AG10803 (cell line): ENCODE data around the gene PLAAT2.
"Not testable (repeated sequence)": the region's sequence is repeated elsewhere in the genome, so short reads cannot be mapped to it uniquely, and the experiment has no call there.

Experiments
- DNase-seq: peaks from one replicate; pipeline ENCODE4 v3.0.0; 2010; ENCODE audit warnings: low read depth
- H3K4me3 ChIP-seq: 2 replicates; pipeline ENCODE4 v1.5.1; 2011; ENCODE audit warnings: mild to moderate bottlenecking, low read length, control low read depth
- CTCF ChIP-seq: conservative IDR thresholded peaks from 2 replicates; pipeline ENCODE4 v1.5.1; 2011; ENCODE audit warnings: mild to moderate bottlenecking, low read length, control low read depth, inconsistent platforms

PLAAT2 gene

GRCh38 chr11:63551889-63552266 is 11.3 kb downstream of the PLAAT2 start:
- DNase-seq = no peak
- no peak for TF ChIP-seq CTCF
- H3K4me3 ChIP-seq = no peak overlapping the region

- TF ChIP-seq CTCF = no peak
- DNase-seq = no peak
- no peak overlapping the region for H3K4me3 ChIP-seq
Observed at GRCh38 chr11:63551091-63551888, 11.9 kb downstream of the PLAAT2 start.

GRCh38 chr11:63550156-63550700 is 13.0 kb downstream of the PLAAT2 start:
- DNase-seq, H3K4me3 ChIP-seq: not testable (repeated sequence)

- no peak overlapping the region for H3K4me3 ChIP-seq
- DNase-seq = no peak
- no peak for TF ChIP-seq CTCF
Observed at GRCh38 chr11:63549411-63549810, 13.8 kb downstream of the PLAAT2 start.

GRCh38 chr11:63548178-63548577 is 15.0 kb downstream of the PLAAT2 start:
- DNase-seq = no peak
- TF ChIP-seq CTCF = no peak
- H3K4me3 ChIP-seq = no peak overlapping the region

- no peak for TF ChIP-seq CTCF
- DNase-seq = no peak
- H3K4me3 ChIP-seq = no peak overlapping the region
Observed at GRCh38 chr11:63547061-63547460, 16.1 kb downstream of the PLAAT2 start.

- TF ChIP-seq CTCF = no peak
- no peak overlapping the region for H3K4me3 ChIP-seq
- no peak for DNase-seq
Observed at GRCh38 chr11:63543711-63544110, 19.5 kb downstream of the PLAAT2 start.

- H3K4me3 ChIP-seq, DNase-seq: not testable (repeated sequence)
Observed at GRCh38 chr11:63542506-63542905, 20.7 kb downstream of the PLAAT2 start.
